GM12878 (cell line): Measurements from ENCODE around the gene EIF2S2. TPM values are rescaled to one million over a fixed set of nuclear protein-coding genes. Genes with fewer than 3 reads are reported as not detected.

Source experiments
- ATAC-seq: fragments of 200-7000 bp; cut with Tn5 transposase; 3 replicates; pipeline ENCODE4 v1.9.1; 2020; ENCODE audit warnings: mild to moderate bottlenecking, moderate library complexity
- BruUV-seq: library from RNA; stranded (reverse); fragments of 400-500 nt; replicated peaks from 2 replicates; lab custom pipeline; 2021; lab: Mats Ljungman, UMichigan
- CTCF ChIA-PET: fragments of 300-600 bp; sonication (Branson Sonifier 250); formaldehyde crosslinking; extraction: SDS; loops from one replicate; lab custom pipeline; 2021; ENCODE audit warnings: inconsistent platforms; lab: Yijun Ruan, JAX
- POLR2A ChIA-PET: fragments of 350-600 bp; formaldehyde crosslinking; extraction: SDS; loops from one replicate; lab custom pipeline; 2021; ENCODE audit warnings: inconsistent platforms; lab: Charles Lee
- RAD21 ChIA-PET: fragments of 300-600 bp; sonication (Branson Sonifier 250); formaldehyde crosslinking; loops from one replicate; lab custom pipeline; 2023; ENCODE audit warnings: antibody characterized with exemption; ENCODE audit not compliant: unreplicated experiment; lab: Charles Lee
- SMC1A ChIA-PET: fragments of 300-600 bp; sonication (Branson Sonifier 250); formaldehyde crosslinking; loops from one replicate; lab custom pipeline; 2023; ENCODE audit not compliant: unreplicated experiment, uncharacterized antibody; lab: Charles Lee
- DNase-seq: peaks from one replicate; pipeline ENCODE4 v3.0.0-alpha.2; 2011; ENCODE audit warnings: low read depth, low spot score
- FAIRE-seq: peaks from 3 replicates; lab custom pipeline; 2011; peaks lifted over from hg19 to GRCh38; lab: Jason Lieb, UNC
- H2AFZ ChIP-seq: 2 replicates; pipeline ENCODE4 v1.6.0; 2011; ENCODE audit warnings: low read depth, low read length, control low read depth; ENCODE audit not compliant: control insufficient read depth
- H3K27ac ChIP-seq: 2 replicates; pipeline ENCODE4 v1.5.1; 2011; ENCODE audit warnings: control low read depth; ENCODE audit not compliant: control insufficient read depth, insufficient read depth
- H3K27me3 ChIP-seq, 2 experiments: replicated peaks in 1 of 2; 2 replicates each; pipeline versions ENCODE4 v1.6.0 to v1.6.1; 2011; ENCODE audit warnings: low read length in 1 of 2; ENCODE audit not compliant: control insufficient read depth in 2 of 2, insufficient read depth in 2 of 2
- H3K36me3 ChIP-seq, 2 experiments: 2 replicates each; pipeline ENCODE4 v1.5.1; 2011; ENCODE audit warnings: low read length in 1 of 2; ENCODE audit not compliant: control insufficient read depth in 2 of 2, insufficient read depth in 2 of 2
- H3K4me1 ChIP-seq: 2 replicates; pipeline ENCODE4 v1.6.1; 2011; ENCODE audit warnings: mild to moderate bottlenecking, low read length, moderate library complexity, mixed read lengths; ENCODE audit not compliant: control insufficient read depth, insufficient read depth
- H3K4me2 ChIP-seq: 2 replicates; pipeline ENCODE4 v1.6.0; 2011; ENCODE audit warnings: control low read depth; ENCODE audit not compliant: control insufficient read depth, insufficient read depth
- H3K4me3 ChIP-seq: fragments of 200-600 bp; sonication (generic); 2 replicates; pipeline ENCODE4 v1.5.1; 2016
- H3K79me2 ChIP-seq: 2 replicates; pipeline ENCODE4 v1.6.0; 2011; ENCODE audit warnings: low read length; ENCODE audit not compliant: control insufficient read depth, insufficient read depth
- H3K9ac ChIP-seq: 2 replicates; pipeline ENCODE4 v1.8.0; 2011; ENCODE audit warnings: low read length, control low read depth, mixed read lengths; ENCODE audit not compliant: control insufficient read depth, insufficient read depth
- H3K9me3 ChIP-seq: replicated peaks from 3 replicates; pipeline ENCODE4 v1.5.1; 2011; ENCODE audit warnings: mild to moderate bottlenecking, low read length; ENCODE audit not compliant: control insufficient read depth, insufficient read depth
- H4K20me1 ChIP-seq: 2 replicates; pipeline ENCODE4 v1.6.0; 2011; ENCODE audit not compliant: control insufficient read depth, insufficient read depth
- BACH1 ChIP-seq: fragments of 450-650 bp; IDR thresholded peaks from 2 replicates; pipeline ENCODE4 v1.6.1; 2017; ENCODE audit warnings: mild to moderate bottlenecking, borderline replicate concordance
- DPF2 ChIP-seq: fragments of 450-650 bp; IDR thresholded peaks from 2 replicates; pipeline ENCODE4 v1.6.1; 2017; ENCODE audit warnings: mild to moderate bottlenecking
- HSF1 ChIP-seq: fragments of 150-350 bp; IDR thresholded peaks from 2 replicates; pipeline ENCODE4 v1.6.1; 2014; ENCODE audit warnings: mild to moderate bottlenecking, low read depth, low read length
- POLR2AphosphoS5 ChIP-seq: IDR thresholded peaks from 2 replicates; pipeline ENCODE4 v1.6.1; 2011; ENCODE audit warnings: mild to moderate bottlenecking, low read length, inconsistent platforms
- RAD21 ChIP-seq: IDR thresholded peaks from 2 replicates; pipeline ENCODE4 v1.6.1; 2011; ENCODE audit warnings: mild to moderate bottlenecking, low read depth, low read length, moderate library complexity; ENCODE audit not compliant: insufficient read depth
- SIN3A ChIP-seq: IDR thresholded peaks from 2 replicates; pipeline ENCODE4 v1.6.1; 2012; ENCODE audit warnings: low read depth, low read length, improper control_type of control experiment
- SP1 ChIP-seq: IDR thresholded peaks from one replicate; pipeline ENCODE4 v1.6.1; 2011; ENCODE audit warnings: low read depth, low read length
- SREBF2 ChIP-seq: IDR thresholded peaks from 2 replicates; pipeline ENCODE4 v1.6.1; 2012; ENCODE audit warnings: mild to moderate bottlenecking, low read length
- ZBED1 ChIP-seq: IDR thresholded peaks from 2 replicates; pipeline ENCODE4 v1.6.1; 2016; ENCODE audit warnings: borderline replicate concordance
- ZBTB4 ChIP-seq: fragments of 450-650 bp; formaldehyde crosslinking; IDR thresholded peaks from 2 replicates; pipeline ENCODE4 v1.4.0; 2022; ENCODE audit warnings: mild to moderate bottlenecking, moderate library complexity
- WGBS: methylation state at CpG from one replicate; pipeline ENCODE4 v1.1.6; 2016; ENCODE audit warnings: low lambda C conversion rate; ENCODE audit not compliant: insufficient replicate concordance, insufficient coverage; ENCODE audit errors: missing lambda C conversion rate; 5-methylcytosine and 5-hydroxymethylcytosine counted together
- in situ Hi-C: fragments of 300-500 bp; cut with MboI; formaldehyde crosslinking; loops from 9 replicates; pipeline ENCODE4 v1.14.3; 2018; ENCODE audit warnings: mixed read lengths
- intact Hi-C: fragments of 100-400 bp; cut with micrococcal nuclease; formaldehyde crosslinking; loops from one replicate; pipeline ENCODE4 v1.14.2; 2022; ENCODE audit not compliant: unreplicated experiment
- polyA plus RNA-seq, 11 experiments: library from polyadenylated mRNA; depleted of rRNA in 4 of 11; unstranded in 6 of 11; stranded (reverse) in 5 of 11; fragments of >200 nt; fragmentation: Nextera tagmentation in 4 of 11; fragmentation: Illumina TruSeq in 1 of 11; extraction: Ambion mirVana in 4 of 11; extraction: Trizol in 1 of 11; gene quantifications; 1 replicate in 1 of 11; 2 replicates in 10 of 11; pipeline versions ENCODE4 v1.2.1 to v1.2.3, GENCODE V29; 2011 to 2016; ENCODE audit warnings: inconsistent platforms in 2 of 11, missing spikeins in 2 of 11, low read depth in 1 of 11
- total RNA-seq, 4 experiments: library from RNA; depleted of rRNA in 3 of 4; stranded (reverse); fragments of >200 nt in 3 of 4; fragmentation: Illumina TruSeq in 1 of 4; extraction: Trizol in 1 of 4; gene quantifications; 2 replicates each; pipeline versions ENCODE4 v1.2.1 to v1.2.3, GENCODE V29; 2013 to 2021

EIF2S2 gene
- total and polyA plus RNA-seq, 10 of the 15 experiments (the other 5 are each of a cell fraction or from before 2014, with no cell fraction given), result 60.2 to 153 (median 84.3) TPM

- no peak overlapping the region for H3K9ac ChIP-seq
- RAD21 ChIA-PET, result no interaction called here
- no peak overlapping the region for H3K4me2 ChIP-seq
- H3K4me3 ChIP-seq, result no peak overlapping the region
- H3K27me3 ChIP-seq, result no peaks in the 10 kb centered on the region
- no peak for ATAC-seq
- SMC1A ChIA-PET, result no interaction called here
- FAIRE-seq, result no peak
- H4K20me1 ChIP-seq, result peaks cover 7% of the 10 kb centered on the region
- H3K4me1 ChIP-seq, result no peaks in the 10 kb centered on the region
- H3K9me3 ChIP-seq, result no peaks in the 10 kb centered on the region
- H2AFZ ChIP-seq, result no peak overlapping the region
- H3K27ac ChIP-seq, result no peak overlapping the region
- in situ Hi-C loops, result no loop called here
- peaks cover 4 to 11% of the 10 kb centered on the region in 2 experiments; a peak in 3 of 4 replicates for H3K36me3 ChIP-seq
- TF ChIP-seq RAD21 (no peak), SREBF2 (no peak), HSF1 (no peak), DPF2 (no peak), ZBED1 (no peak), BACH1 (no peak), SP1 (no peak), POLR2AphosphoS5 (no peak), SIN3A (no peak), ZBTB4 (CRISPR knock-in tag) (no peak)
- TF ChIP-seq, all 136 proteins: peak for 0
- POLR2A ChIA-PET, result no interaction called here
- intact Hi-C loops, result no loop called here
- CTCF ChIA-PET, result interaction anchor here (1.1 kb wide), 1 partner anchor 185 kb away, joined by 3 read pairs; no protein-coding TSS in a partner anchor
- WGBS, result 94% methylated on average over 4 of the region's 4 CpGs
- BruUV-seq, result no TSS peak
- H3K79me2 ChIP-seq, result peaks cover 49% of the 10 kb centered on the region
- DNase-seq, result no peak
Observed at GRCh38 chr20:34047917-34048316, 64.1 kb downstream of the EIF2S2 start.
